HUES64 (cell line): Measurements from ENCODE around the gene COL4A1.

Experiments
- H3K27ac ChIP-seq: 2 replicates; pipeline ENCODE4 v1.7.0; 2013; ENCODE audit warnings: low read depth, low read length, inconsistent platforms
- H3K27me3 ChIP-seq: 2 replicates; pipeline ENCODE4 v1.6.1; 2013; ENCODE audit warnings: mild to moderate bottlenecking, low read length; ENCODE audit not compliant: insufficient read depth
- H3K36me3 ChIP-seq: 2 replicates; pipeline ENCODE4 v1.6.1; 2013; ENCODE audit warnings: mild to moderate bottlenecking, low read length; ENCODE audit not compliant: insufficient read depth
- H3K4me1 ChIP-seq: 2 replicates; pipeline ENCODE4 v1.6.1; 2013; ENCODE audit warnings: mild to moderate bottlenecking, low read length, moderate library complexity; ENCODE audit not compliant: insufficient read depth
- H3K4me3 ChIP-seq: 2 replicates; pipeline ENCODE4 v1.5.1; 2013; ENCODE audit warnings: mild to moderate bottlenecking, low read length, moderate library complexity
- H3K9ac ChIP-seq: 2 replicates; pipeline ENCODE4 v1.6.1; 2013; ENCODE audit warnings: mild to moderate bottlenecking, low read depth, low read length
- H3K9me3 ChIP-seq: 2 replicates; pipeline ENCODE4 v1.6.1; 2013; ENCODE audit warnings: low read depth, low read length; ENCODE audit not compliant: insufficient read depth
- WGBS: fragments of 150-250, 120-280 bp; methylation state at CpG from one replicate; pipeline ENCODE4 v1.1.7; 2013; ENCODE audit warnings: missing lambda C conversion rate; 5-methylcytosine and 5-hydroxymethylcytosine counted together

COL4A1 gene

DNA sequence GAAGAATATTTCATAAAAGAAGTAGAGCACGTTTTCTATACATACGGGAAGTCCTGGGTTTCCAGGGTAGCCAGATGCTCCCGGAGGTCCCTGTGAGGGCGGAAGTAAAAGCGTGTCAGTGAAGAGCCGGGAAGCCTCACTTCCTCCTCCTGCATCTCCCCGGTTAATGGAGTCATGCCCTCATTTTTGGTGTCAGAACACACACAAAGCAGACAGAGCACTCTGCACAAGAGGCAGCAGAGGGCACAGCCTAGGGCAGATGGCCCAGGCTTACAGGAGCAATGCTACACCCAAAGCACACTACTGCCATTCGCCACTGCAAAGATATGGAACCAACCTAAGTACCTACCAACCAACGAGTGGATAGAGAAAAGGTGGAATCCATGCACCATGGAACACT is 94.4 kb downstream of the COL4A1 start:
- peaks cover 10% of the 10 kb centered on the region; the same call in 1 of the 2 replicates for H3K4me1 ChIP-seq
- no peaks in the 10 kb centered on the region for H3K27me3 ChIP-seq
- peaks cover 43% of the 10 kb centered on the region for H3K36me3 ChIP-seq
- no peak overlapping the region for H3K9ac ChIP-seq
- H3K9me3 ChIP-seq, result no peaks in the 10 kb centered on the region
- no peak overlapping the region for H3K4me3 ChIP-seq
- 93% methylated on average over 9 of the region's 9 CpGs for WGBS
- H3K27ac ChIP-seq, result no peak overlapping the region

DNA sequence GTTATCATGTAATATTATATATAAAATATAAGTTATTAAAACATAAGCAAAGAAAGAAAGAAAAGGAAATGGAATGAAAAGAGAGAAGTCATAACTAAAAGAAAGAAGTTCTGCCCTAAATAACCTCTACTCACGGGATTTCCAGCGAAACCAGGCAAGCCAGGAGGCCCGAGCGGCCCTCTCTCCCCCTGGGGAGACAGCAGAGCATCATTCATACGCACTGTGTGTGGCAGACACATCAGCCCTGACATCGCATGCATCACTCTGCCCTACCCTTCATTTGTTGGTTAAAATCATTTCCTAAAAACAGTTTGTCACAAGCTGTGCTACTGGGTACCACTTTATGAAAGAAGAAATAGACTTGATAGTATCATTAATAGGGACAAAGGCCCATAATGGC is 95.2 kb downstream of the COL4A1 start:
- Histone ChIP-seq H3K4me3 (no peak overlapping the region), H3K27me3 (no peaks in the 10 kb centered on the region), H3K4me1 (peaks cover 10% of the 10 kb centered on the region; the same call in 1 of the 2 replicates), H3K27ac (no peak overlapping the region), H3K9ac (no peak overlapping the region), H3K9me3 (no peaks in the 10 kb centered on the region), H3K36me3 (peaks cover 51% of the 10 kb centered on the region)
- 93% methylated on average over 6 of the region's 6 CpGs for WGBS

DNA sequence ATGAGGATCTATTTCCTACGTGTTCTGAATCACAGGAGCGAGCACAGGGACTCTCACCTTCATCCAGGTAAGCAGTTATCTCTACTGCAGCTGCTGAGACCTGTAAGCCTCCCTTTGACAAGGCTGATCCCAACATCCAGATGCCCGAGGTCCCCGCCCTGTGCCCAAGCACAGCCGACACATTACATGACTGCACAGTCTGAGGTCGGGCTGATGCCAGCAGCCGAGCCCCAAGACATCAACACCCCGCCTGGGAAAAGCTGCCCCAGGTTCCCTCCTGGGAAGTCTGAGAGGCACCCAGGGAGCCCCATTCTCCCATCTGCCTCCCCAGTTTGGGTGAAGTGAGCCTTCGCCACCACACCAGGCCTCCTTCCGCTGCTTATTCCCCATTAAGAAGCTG is 95.9 kb downstream of the COL4A1 start:
- 95% methylated on average over 10 of the region's 10 CpGs for WGBS
- no peaks in the 10 kb centered on the region for H3K27me3 ChIP-seq
- H3K36me3 ChIP-seq, result peaks cover 58% of the 10 kb centered on the region
- H3K9me3 ChIP-seq, result no peaks in the 10 kb centered on the region
- no peak overlapping the region for H3K27ac ChIP-seq
- peaks cover 7% of the 10 kb centered on the region; the same call in 1 of the 2 replicates for H3K4me1 ChIP-seq
- H3K9ac ChIP-seq, result no peak overlapping the region
- no peak overlapping the region for H3K4me3 ChIP-seq

DNA sequence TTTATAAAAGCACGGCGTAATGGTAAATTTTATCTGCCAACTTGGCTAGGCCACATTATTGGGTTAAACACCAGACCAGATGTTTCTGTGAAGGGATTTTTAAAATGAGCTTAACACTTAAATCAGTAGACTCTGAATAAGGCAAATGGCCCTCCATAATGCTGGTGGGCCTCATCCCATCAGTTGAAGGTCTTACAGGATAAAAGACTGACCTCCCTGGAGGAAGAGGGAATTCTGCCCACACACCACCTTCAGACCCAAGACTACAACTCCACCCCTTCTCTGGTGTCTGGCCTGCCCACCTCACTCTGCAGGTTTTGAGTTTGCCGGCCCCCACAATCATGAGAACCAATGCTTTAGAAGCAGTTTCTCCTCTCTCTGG is 96.4 kb downstream of the COL4A1 start:
- no peaks in the 10 kb centered on the region for H3K9me3 ChIP-seq
- no peak overlapping the region for H3K9ac ChIP-seq
- peaks cover 5% of the 10 kb centered on the region; the same call in 1 of the 2 replicates for H3K4me1 ChIP-seq
- peaks cover 62% of the 10 kb centered on the region for H3K36me3 ChIP-seq
- H3K27ac ChIP-seq, result no peak overlapping the region
- no peak overlapping the region for H3K4me3 ChIP-seq
- 98% methylated on average over 3 of the region's 3 CpGs for WGBS
- no peaks in the 10 kb centered on the region for H3K27me3 ChIP-seq

DNA sequence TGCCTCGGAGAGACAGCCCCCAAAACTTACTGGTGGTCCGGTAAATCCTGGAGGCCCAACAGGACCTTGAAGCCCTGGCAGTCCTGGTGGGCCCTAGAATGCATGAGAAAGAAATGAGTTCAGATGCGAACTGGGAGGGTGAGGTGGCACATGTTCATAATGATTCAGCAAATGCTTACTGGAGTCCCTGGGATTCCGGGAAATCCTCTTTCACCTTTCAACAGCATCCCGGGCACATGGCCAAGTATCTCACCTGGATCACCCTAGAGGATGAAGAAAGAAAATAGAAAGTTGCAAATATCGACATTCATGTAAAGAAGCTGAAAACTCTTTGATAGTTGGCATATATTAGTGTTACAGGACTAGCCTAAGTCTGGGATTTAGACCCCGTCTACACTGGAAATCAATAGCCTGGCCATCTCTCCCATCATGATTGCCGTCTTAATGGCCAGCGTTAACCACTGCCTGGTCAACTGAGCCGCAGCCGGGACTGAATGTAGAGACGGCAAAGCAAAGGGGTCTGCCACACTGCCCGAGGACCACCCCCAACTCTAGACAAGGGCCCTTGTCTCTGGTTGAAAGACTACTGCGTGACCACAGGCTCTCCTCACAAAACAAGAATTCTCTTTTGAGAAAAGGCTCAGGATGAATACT is 96.9 kb downstream of the COL4A1 start:
- Histone ChIP-seq H3K27me3 (no peaks in the 10 kb centered on the region), H3K9ac (no peak overlapping the region), H3K4me1 (peaks cover 5% of the 10 kb centered on the region; the same call in 1 of the 2 replicates), H3K36me3 (peaks cover 65% of the 10 kb centered on the region), H3K27ac (no peak overlapping the region), H3K9me3 (no peaks in the 10 kb centered on the region), H3K4me3 (no peak overlapping the region)
- WGBS, result 93% methylated on average over 14 of the region's 14 CpGs

DNA sequence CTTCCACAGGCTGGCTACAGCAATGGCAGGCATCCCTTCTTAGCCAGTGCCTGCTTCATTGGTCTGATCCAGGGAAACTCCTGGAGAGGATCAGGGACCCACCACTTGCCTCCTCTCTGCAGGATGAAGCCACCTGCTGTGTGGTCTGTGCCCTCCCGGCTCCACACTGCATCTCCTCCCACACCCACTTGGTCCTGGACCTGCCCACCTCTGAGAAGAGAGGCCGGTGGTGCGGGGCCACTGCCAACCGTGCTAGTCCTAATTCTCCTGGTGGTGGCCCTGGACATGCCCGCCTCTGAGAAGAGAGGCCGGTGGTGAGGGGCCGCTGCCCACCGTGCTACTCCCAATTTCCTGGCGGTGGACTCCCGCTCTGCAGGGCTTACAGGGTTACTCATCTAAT is 98.8 kb downstream of the COL4A1 start:
- H3K27ac ChIP-seq, result no peak overlapping the region
- no peaks in the 10 kb centered on the region for H3K27me3 ChIP-seq
- H3K9ac ChIP-seq, result no peak overlapping the region
- 96% methylated on average over 10 of the region's 10 CpGs for WGBS
- peaks cover 83% of the 10 kb centered on the region for H3K36me3 ChIP-seq
- H3K4me1 ChIP-seq, result no peaks in the 10 kb centered on the region
- no peak overlapping the region for H3K4me3 ChIP-seq
- H3K9me3 ChIP-seq, result no peaks in the 10 kb centered on the region

DNA sequence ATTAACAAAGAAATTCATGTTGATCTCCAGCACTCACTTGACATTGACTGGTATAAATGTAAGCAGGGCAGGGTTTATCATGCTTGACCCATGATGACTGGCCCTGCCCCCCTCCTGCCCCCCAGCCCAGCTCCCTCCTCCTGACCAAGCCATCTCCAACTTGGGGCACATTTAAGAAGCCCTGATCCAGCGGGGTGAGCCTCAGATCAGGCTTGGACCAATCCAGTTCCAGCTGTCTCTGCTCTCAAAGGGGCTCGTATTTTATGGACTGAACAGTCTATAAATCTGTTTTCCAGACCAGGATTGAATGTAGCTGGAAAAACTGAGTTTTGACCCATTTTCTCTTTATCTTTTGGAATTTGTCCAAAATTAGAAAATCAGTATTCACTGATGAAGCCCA is 100.0 kb downstream of the COL4A1 start:
- Histone ChIP-seq H3K36me3 (peaks cover 74% of the 10 kb centered on the region), H3K4me1 (no peaks in the 10 kb centered on the region), H3K4me3 (no peak overlapping the region), H3K9ac (no peak overlapping the region), H3K9me3 (no peaks in the 10 kb centered on the region), H3K27ac (no peak overlapping the region), H3K27me3 (no peaks in the 10 kb centered on the region)
- WGBS, result 85% methylated on average over 2 of the region's 2 CpGs

DNA sequence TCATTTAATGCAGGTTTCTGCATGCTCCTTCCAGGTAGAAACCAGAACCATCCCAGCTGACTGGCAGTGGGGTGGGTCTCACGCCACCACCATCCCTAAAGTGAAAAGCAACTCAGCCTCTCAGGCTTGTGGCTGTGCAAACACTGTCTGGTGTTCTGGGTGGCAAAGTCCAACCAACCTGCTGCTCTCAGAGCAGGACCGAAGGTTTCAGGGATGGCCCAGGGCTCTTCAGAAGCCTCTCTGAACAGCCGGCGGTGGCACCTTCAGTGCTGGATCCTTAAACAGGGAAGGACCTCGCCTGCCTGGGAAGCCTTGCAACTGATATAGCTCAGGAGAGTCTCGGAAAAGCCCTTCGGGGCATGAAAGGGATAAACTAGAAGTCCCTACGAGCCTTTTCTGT is 100.8 kb downstream of the COL4A1 start:
- H3K36me3 ChIP-seq, result peaks cover 70% of the 10 kb centered on the region
- no peaks in the 10 kb centered on the region for H3K4me1 ChIP-seq
- H3K27me3 ChIP-seq, result no peaks in the 10 kb centered on the region
- H3K9me3 ChIP-seq, result no peaks in the 10 kb centered on the region
- WGBS, result 88% methylated on average over 8 of the region's 8 CpGs
- no peak overlapping the region for H3K4me3 ChIP-seq
- no peak overlapping the region for H3K9ac ChIP-seq
- no peak overlapping the region for H3K27ac ChIP-seq

DNA sequence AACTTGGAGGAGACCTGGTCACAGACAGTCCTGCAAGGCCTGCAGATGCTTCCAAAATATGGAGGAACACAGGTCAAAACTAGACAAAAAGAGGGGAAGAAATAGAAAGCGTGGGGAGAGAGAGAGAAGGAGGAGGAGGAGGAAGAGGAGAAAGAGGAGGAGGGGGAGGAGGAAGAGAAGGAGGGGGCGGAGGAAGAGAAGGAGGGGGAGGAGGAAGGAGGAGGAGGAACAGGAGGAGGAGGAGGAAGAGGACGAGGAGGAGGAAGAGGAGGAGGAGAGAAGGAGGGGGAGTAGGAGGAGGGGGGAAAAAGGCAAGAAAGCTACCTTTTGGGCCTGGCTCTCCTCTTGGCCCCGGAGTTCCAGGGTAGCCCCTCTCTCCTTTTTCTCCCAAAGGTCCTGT is 105.8 kb downstream of the COL4A1 start:
- 78% methylated on average over 4 of the region's 4 CpGs for WGBS
- H3K9ac ChIP-seq, result no peak overlapping the region
- peaks cover 66% of the 10 kb centered on the region for H3K36me3 ChIP-seq
- H3K9me3 ChIP-seq, result no peaks in the 10 kb centered on the region
- no peaks in the 10 kb centered on the region for H3K27me3 ChIP-seq
- H3K4me3 ChIP-seq, result no peak overlapping the region
- H3K27ac ChIP-seq, result no peak overlapping the region
- no peaks in the 10 kb centered on the region for H3K4me1 ChIP-seq

DNA sequence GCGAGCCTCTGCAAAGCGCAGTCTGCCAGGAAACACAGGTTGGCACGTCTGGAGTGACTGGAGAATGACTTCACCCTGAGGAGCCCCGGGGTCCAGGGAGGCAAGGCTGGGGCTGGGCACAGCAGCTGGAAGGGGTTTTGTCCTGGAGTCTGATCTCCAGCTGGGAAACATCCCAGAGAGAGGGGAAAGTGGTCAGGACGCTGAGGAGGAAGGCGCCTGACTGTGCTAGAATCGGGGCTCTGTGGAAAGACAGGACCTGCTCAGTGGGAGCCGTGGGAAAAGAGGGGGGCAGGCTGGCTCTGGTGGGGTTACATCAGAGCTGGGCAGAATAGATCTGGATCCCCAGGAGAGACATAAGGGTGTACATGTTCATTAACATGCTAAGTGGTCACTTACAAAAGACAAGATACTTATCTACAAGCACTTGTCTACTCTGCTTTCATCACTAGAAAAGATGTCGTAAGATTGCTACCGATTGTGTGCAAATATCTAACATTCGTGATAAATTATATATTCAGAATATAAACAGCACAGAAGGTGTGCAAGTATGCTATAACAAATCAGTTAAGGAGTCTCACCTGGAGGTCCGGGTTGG is 106.6 kb downstream of the COL4A1 start:
- no peaks in the 10 kb centered on the region for H3K27me3 ChIP-seq
- H3K36me3 ChIP-seq, result peaks cover 62% of the 10 kb centered on the region
- no peak overlapping the region for H3K9ac ChIP-seq
- no peak overlapping the region for H3K27ac ChIP-seq
- H3K4me1 ChIP-seq, result no peaks in the 10 kb centered on the region
- no peak overlapping the region for H3K4me3 ChIP-seq
- no peaks in the 10 kb centered on the region for H3K9me3 ChIP-seq
- 94% methylated on average over 11 of the region's 12 CpGs for WGBS

DNA sequence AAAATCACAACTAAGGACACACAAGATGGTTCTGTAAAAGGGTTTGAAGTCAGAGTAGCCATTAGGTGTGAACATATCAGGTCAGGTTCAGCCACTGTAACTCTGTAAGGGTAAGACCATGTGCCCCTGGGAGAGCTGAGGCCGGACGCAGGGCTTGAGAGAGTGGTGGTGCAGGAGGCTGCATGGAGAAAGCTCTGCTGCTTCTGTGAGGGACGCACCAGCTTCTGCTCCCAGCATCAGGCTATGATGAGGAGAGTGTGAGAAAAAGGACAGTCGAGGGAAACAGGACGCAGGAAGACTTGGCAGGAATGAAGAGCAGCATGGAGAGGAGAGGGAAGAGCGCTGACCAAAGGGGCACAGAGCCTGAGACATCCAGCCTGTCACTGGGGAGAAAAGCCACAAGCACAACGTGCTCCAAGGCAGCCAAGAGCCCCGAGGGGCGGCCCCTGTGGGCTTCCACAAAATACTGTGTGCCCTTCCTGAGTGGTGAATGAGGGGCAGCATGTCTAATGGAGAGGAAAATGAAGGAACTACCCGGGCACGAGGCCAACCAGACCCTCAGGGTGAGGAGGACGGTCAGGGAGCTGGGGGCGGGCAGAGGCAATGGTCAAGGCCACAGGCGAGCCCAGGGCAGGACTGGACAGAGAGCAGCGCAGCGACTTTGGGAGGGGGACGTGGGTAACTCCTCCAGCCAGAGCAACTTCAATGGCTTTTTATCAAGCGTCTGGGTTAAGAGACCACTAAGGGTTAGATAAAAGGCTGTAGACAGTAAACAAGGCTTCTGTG is 107.7 kb downstream of the COL4A1 start:
- Histone ChIP-seq H3K9ac (no peak overlapping the region), H3K27ac (no peak overlapping the region), H3K36me3 (peaks cover 60% of the 10 kb centered on the region), H3K9me3 (no peaks in the 10 kb centered on the region), H3K4me1 (no peaks in the 10 kb centered on the region), H3K27me3 (no peaks in the 10 kb centered on the region), H3K4me3 (no peak overlapping the region)
- WGBS, result 90% methylated on average over 18 of the region's 18 CpGs
